ENCODE data around the gene HOXA11.

HOXA11 gene

DNA sequence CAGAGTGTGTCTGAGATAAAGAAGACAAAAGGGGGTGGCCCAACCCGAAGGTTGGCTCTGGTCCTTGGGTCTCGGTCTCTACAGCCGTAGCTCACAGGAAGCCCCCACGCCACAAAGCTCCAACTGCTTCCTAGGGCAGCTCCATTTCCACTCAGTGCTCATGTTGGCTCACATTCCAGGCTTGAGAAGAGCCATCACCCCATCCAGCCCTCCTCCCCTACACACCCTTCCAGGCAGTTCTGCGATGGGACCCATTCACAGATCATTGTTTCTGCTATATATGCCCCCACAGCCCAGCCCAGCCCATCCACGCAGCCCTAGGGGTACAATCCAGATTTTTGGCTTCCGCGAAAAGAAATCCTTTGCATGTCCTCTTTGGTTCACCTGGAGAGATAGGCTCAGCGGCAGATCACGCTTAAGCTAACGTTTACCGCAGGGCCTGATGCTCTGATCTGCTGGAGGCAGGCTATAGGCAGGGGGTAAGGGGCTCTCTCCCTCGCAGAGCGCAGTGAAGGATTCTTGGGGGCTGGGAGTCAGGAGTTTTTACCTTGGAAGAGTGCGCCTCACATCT, 6.2 kb upstream of the HOXA11 start:
- Histone ChIP-seq H3K4ac (ENCODE audit: low read depth in 1 of 2, low read length in 2 of 2) (no peak overlapping the region), H3K14ac (ENCODE audit: low read length in 2 of 2) (no peak overlapping the region), H3K27me3 (ENCODE audit: control insufficient read depth in 1 of 2, insufficient read depth in 1 of 2, low read length in 2 of 2) (peaks cover 47 to 68% of the 10 kb centered on the region in 2 experiments), H3K4me3 (ENCODE audit: insufficient read depth in 1 of 2, low read depth in 1 of 2, low read length in 2 of 2) (no peak overlapping the region), H3K9me3 (ENCODE audit: control insufficient read depth, low read length) (no peaks in the 10 kb centered on the region), H2AFZ (ENCODE audit: low read depth, low read length) (no peak overlapping the region), H3K4me2 (ENCODE audit: low read length, poor library complexity, severe bottlenecking) (no peak overlapping the region), H4K91ac (ENCODE audit: low read length) (no peak overlapping the region), H3K79me1 (replicated peaks; ENCODE audit: low read length, poor library complexity, severe bottlenecking) (peaks cover 3% of the 10 kb centered on the region), H2BK12ac (ENCODE audit: low read length in 2 of 2) (no peak overlapping the region), H3K36me3 (ENCODE audit: control insufficient read depth in 1 of 2, insufficient read depth in 2 of 2, low read depth in 1 of 2, low read length in 2 of 2) (peaks cover 0 to 3% of the 10 kb centered on the region in 2 experiments), H3K27ac (ENCODE audit: low read length, poor library complexity, severe bottlenecking) (no peak overlapping the region), H2AK5ac (ENCODE audit: low read length, severe bottlenecking) (no peak overlapping the region), H3K9ac (ENCODE audit: low read length) (no peak overlapping the region), H4K8ac (ENCODE audit: low read length) (no peak overlapping the region), H3K18ac (ENCODE audit: low read depth in 1 of 2, low read length in 2 of 2) (no peak overlapping the region), H2BK15ac (ENCODE audit: low read depth, poor library complexity, severe bottlenecking) (no peak overlapping the region), H2BK5ac (ENCODE audit: low read depth, low read length, poor library complexity, severe bottlenecking) (no peak overlapping the region), H3K4me1 (ENCODE audit: control insufficient read depth, insufficient read depth, low read depth, low read length) (peaks cover 24% of the 10 kb centered on the region), H2BK120ac (ENCODE audit: low read depth, low read length) (no peak overlapping the region), H3K23ac (ENCODE audit: low read length in 2 of 2) (no peak overlapping the region)
- no peak for DNase-seq
- 33% methylated on average over 15 of the region's 15 CpGs for whole genome bisulfite sequencing

DNA sequence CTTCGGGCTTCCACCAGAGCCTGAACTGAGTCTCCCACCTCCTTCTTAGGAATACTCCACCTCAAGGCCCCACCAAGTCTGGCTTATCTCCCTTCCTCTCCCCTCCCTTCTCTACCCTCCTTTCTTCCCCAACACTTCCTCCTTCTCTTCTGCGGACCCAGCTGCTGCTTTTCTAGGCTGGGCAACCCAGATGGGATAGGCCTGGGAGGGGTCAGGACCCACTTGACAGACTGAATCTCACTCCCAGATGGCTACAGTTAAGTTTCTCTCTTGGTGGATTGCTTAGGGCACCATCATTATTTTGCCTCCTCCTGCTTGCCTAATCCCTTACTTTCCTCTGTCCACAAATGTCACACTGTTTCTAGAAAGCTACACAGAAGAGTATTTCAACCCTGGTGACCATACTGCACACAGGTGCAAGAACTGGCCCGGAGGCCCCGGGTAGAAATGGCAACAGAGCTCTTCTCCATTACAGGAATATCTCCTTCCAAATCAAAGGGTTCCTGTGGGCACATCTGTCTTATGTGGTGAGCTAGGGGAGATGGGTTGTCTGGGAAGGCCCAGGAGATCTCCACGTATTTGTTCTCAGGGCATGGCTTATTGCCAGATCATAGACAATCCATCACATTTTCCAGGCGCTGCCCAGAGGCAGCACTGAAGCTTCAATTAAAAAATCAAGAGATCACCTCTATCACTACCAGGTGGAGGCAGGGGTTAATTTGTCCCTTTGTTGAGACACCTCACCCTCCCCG, 5.1 kb upstream of the HOXA11 start:
- H3K14ac ChIP-seq (ENCODE audit: low read length in 2 of 2) = no peak overlapping the region
- peaks cover 24% of the 10 kb centered on the region for H3K4me1 ChIP-seq (ENCODE audit: control insufficient read depth, insufficient read depth, low read depth, low read length)
- H3K27me3 ChIP-seq (ENCODE audit: control insufficient read depth in 1 of 2, insufficient read depth in 1 of 2, low read length in 2 of 2) = peaks cover 40 to 60% of the 10 kb centered on the region in 2 experiments
- H3K23ac ChIP-seq (ENCODE audit: low read length in 2 of 2) = no peak overlapping the region
- H4K91ac ChIP-seq (ENCODE audit: low read length) = no peak overlapping the region
- no peak overlapping the region for H2AK5ac ChIP-seq (ENCODE audit: low read length, severe bottlenecking)
- H2AFZ ChIP-seq (ENCODE audit: low read depth, low read length) = no peak overlapping the region
- H3K4ac ChIP-seq (ENCODE audit: low read depth in 1 of 2, low read length in 2 of 2) = no peak overlapping the region
- H3K4me3 ChIP-seq (ENCODE audit: insufficient read depth in 1 of 2, low read depth in 1 of 2, low read length in 2 of 2) = no peak overlapping the region
- H2BK12ac ChIP-seq (ENCODE audit: low read length in 2 of 2) = no peak overlapping the region
- 45% methylated on average over 7 of the region's 7 CpGs for WGBS
- H3K79me1 ChIP-seq (replicated peaks; ENCODE audit: low read length, poor library complexity, severe bottlenecking) = peaks cover 3% of the 10 kb centered on the region
- H3K36me3 ChIP-seq (ENCODE audit: control insufficient read depth in 1 of 2, insufficient read depth in 2 of 2, low read depth in 1 of 2, low read length in 2 of 2) = peaks cover 0 to 3% of the 10 kb centered on the region in 2 experiments
- H2BK15ac ChIP-seq (ENCODE audit: low read depth, poor library complexity, severe bottlenecking) = no peak overlapping the region
- H4K8ac ChIP-seq (ENCODE audit: low read length) = no peak overlapping the region
- no peak for DNase-seq
- no peak overlapping the region for H3K27ac ChIP-seq (ENCODE audit: low read length, poor library complexity, severe bottlenecking)
- H3K4me2 ChIP-seq (ENCODE audit: low read length, poor library complexity, severe bottlenecking) = no peak overlapping the region
- H2BK120ac ChIP-seq (ENCODE audit: low read depth, low read length) = no peak overlapping the region
- no peak overlapping the region for H2BK5ac ChIP-seq (ENCODE audit: low read depth, low read length, poor library complexity, severe bottlenecking)
- H3K9ac ChIP-seq (ENCODE audit: low read length) = no peak overlapping the region
- H3K18ac ChIP-seq (ENCODE audit: low read depth in 1 of 2, low read length in 2 of 2) = no peak overlapping the region
- H3K9me3 ChIP-seq (ENCODE audit: control insufficient read depth, low read length) = no peaks in the 10 kb centered on the region

DNA sequence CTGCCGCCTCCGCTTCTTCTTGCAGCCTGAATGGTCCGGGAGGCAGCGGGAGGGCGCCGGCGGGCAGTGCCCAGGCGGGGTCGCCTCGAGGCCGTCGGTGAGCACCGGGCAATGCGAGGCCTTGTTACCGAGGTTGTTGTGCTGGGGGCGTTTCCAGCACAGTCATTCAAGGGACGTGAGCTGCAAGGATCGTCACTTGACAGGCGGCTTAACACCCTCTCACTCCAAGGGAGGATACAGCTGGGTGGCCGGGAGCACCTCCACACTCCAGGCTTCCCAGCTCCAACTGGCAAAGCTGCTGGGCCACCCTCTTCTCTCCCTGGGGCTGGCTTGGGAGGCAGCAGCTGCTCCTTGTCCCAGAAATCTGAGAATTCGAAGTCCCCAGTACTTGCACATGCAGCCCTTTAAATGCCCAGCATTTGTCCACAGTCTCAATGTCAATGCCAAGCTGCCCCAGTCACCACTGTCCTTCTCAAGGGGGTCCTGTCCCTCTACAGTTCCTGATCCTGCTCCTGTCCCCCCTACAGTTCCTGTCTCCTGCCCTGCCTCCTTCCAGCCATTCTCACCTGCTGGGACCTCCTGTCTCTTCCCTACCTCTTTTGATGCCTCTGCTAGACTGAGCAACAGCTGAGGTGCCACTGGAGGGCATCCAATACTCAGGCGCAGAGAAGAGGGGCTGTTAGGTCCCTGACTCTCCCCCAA, 4.4 kb upstream of the HOXA11 start:
- Histone ChIP-seq H3K4me1 (ENCODE audit: control insufficient read depth, insufficient read depth, low read depth, low read length) (peaks cover 24% of the 10 kb centered on the region), H2BK15ac (ENCODE audit: low read depth, poor library complexity, severe bottlenecking) (no peak overlapping the region), H3K27ac (ENCODE audit: low read length, poor library complexity, severe bottlenecking) (peak overlapping the region; percentile 89), H3K36me3 (ENCODE audit: control insufficient read depth in 1 of 2, insufficient read depth in 2 of 2, low read depth in 1 of 2, low read length in 2 of 2) (peaks cover 0 to 3% of the 10 kb centered on the region in 2 experiments), H3K4me3 (ENCODE audit: insufficient read depth in 1 of 2, low read depth in 1 of 2, low read length in 2 of 2) (peak overlapping the region in 1 of 2 experiments; percentile 64), H3K9ac (ENCODE audit: low read length) (no peak overlapping the region), H2BK5ac (ENCODE audit: low read depth, low read length, poor library complexity, severe bottlenecking) (peak overlapping the region; percentile 92), H3K14ac (ENCODE audit: low read length in 2 of 2) (no peak overlapping the region), H3K4me2 (ENCODE audit: low read length, poor library complexity, severe bottlenecking) (peak overlapping the region; percentile 85), H3K18ac (ENCODE audit: low read depth in 1 of 2, low read length in 2 of 2) (no peak overlapping the region), H2BK12ac (ENCODE audit: low read length in 2 of 2) (no peak overlapping the region), H2BK120ac (ENCODE audit: low read depth, low read length) (no peak overlapping the region), H3K27me3 (ENCODE audit: control insufficient read depth in 1 of 2, insufficient read depth in 1 of 2, low read length in 2 of 2) (peaks cover 33 to 53% of the 10 kb centered on the region in 2 experiments), H3K23ac (ENCODE audit: low read length in 2 of 2) (no peak overlapping the region), H3K9me3 (ENCODE audit: control insufficient read depth, low read length) (no peaks in the 10 kb centered on the region), H3K4ac (ENCODE audit: low read depth in 1 of 2, low read length in 2 of 2) (no peak overlapping the region), H4K91ac (ENCODE audit: low read length) (no peak overlapping the region), H3K79me1 (replicated peaks; ENCODE audit: low read length, poor library complexity, severe bottlenecking) (peaks cover 3% of the 10 kb centered on the region), H2AFZ (ENCODE audit: low read depth, low read length) (no peak overlapping the region), H4K8ac (ENCODE audit: low read length) (no peak overlapping the region), H2AK5ac (ENCODE audit: low read length, severe bottlenecking) (peak overlapping the region; percentile 3)
- WGBS = 9% methylated on average over 21 of the region's 22 CpGs
- no peak for DNase-seq
